ENCODE data around the gene TMEM145.

TMEM145 gene

GRCh38 chr19:42288881-42289555 is 24.1 kb upstream of the TMEM145 start:
- DNase-seq (ENCODE audit: low spot score), result no peak

DNA sequence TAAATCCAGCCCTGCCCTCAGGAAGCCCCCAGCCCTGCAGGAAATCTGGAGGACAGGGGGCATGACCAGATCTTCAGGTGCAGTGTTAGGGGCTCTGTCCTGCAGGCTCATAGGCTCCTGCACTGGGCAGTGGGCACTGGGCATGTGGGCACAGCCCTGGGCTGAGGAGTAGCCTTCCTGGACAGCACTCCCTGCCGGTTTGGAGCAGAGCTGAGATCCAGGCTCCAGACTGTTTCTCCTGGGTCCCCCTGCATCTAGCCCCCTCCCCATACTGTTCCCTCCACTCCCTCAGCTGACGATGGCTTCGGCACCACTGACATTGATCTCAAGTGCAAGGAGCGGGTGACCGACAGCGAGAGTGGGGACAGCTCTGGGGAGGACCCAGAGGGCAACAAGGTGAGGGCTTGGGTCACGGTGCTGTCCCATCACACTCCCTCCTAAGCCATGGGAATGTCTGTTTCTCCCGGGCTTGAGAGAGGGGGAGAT is 23.5 kb upstream of the TMEM145 start:
- DNase-seq (ENCODE audit: low spot score), result no peak

GRCh38 chr19:42290136-42290522 is 23.0 kb upstream of the TMEM145 start:
- DNase-seq (ENCODE audit: low spot score), result no peak

- DNase-seq (ENCODE audit: low spot score), result peak; percentile 76
These were observed 22.3 kb upstream of the TMEM145 start for GRCh38 chr19:42290523-42291434.

- no peak for DNase-seq (ENCODE audit: low spot score)
These were observed 21.7 kb upstream of the TMEM145 start for GRCh38 chr19:42291435-42291810.

DNA sequence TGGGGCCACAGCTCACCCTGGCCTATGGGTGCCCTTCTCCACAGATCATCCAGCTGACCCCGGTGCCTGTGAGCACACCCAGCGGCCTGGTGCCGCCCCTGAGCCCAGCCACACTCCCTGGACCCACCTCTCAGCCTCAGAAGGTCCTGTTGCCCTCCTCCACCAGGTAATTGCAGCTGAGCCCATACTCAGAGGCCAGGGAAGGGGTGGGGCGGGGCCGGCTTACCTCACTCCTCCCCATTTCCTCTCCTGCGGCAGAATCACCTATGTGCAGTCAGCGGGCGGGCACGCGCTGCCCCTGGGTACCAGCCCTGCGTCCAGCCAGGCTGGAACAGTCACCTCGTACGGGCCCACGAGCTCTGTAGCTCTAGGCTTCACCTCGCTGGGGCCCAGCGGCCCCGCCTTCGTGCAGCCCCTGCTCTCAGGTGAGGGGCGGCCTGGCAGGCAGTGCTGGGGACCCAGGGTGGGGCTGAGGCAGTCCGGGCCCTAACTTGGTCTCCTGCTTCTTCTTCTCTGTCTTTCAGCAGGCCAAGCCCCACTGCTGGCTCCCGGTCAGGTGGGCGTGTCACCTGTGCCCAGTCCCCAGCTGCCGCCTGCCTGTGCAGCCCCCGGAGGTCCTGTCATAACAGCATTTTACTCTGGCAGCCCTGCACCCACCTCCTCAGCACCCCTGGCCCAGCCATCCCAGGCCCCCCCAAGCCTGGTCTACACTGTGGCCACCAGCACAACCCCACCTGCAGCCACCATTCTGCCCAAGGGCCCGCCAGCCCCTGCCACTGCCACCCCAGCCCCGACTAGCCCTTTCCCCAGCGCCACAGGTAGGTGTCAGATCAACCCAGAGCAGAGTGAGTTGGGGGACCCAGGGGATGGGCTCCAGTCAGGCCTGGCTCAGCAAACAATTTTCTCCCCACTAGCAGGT is 20.8 kb upstream of the TMEM145 start:
- no peak for DNase-seq (ENCODE audit: low spot score)

- DNase-seq (ENCODE audit: low spot score), result no peak
These were observed 20.1 kb upstream of the TMEM145 start for GRCh38 chr19:42292963-42293362.

GRCh38 chr19:42293540-42293939 is 19.6 kb upstream of the TMEM145 start:
- no peak for DNase-seq (ENCODE audit: low spot score)

DNA sequence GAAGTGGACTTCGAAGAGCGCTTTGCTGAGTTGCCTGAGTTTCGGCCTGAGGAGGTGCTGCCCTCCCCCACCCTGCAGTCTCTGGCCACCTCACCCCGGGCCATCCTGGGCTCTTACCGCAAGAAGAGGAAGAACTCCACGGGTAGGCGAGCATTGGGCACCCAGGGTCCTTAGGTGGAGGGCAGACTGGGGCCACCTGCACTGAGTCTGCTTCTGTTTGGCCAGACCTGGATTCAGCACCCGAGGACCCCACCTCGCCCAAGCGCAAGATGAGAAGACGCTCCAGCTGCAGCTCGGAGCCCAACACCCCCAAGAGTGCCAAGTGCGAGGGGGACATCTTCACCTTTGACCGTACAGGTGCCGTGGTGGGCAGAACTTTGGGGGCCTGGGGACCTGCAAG is 19.2 kb upstream of the TMEM145 start:
- DNase-seq (ENCODE audit: low spot score), result no peak

DNA sequence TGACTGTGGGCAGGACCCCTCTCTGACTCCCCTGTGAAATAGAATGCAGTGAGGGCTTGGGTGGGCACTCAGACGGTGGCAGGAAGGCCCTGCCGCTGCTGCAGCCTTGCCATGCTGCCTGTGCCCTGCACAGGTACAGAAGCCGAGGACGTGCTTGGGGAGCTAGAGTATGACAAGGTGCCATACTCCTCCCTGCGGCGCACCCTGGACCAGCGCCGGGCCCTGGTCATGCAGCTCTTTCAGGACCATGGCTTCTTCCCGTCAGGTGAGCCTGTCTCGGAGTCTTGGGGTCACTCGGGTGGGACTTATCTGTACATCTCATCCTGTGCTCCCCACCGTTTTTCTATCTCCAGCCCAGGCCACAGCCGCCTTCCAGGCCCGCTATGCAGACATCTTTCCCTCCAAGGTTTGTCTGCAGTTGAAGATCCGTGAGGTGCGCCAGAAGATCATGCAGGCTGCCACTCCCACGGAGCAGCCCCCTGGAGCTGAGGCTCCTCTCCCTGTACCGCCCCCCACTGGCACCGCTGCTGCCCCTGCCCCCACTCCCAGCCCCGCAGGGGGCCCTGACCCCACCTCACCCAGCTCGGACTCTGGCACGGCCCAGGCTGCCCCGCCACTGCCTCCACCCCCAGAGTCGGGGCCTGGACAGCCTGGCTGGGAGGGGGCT is 18.5 kb upstream of the TMEM145 start:
- DNase-seq (ENCODE audit: low spot score), result no peak

- DNase-seq (ENCODE audit: low spot score), result no peak
These were observed 17.8 kb upstream of the TMEM145 start for GRCh38 chr19:42295342-42295741.

- peak; percentile 96 for DNase-seq (ENCODE audit: low spot score)
These were observed 17.1 kb upstream of the TMEM145 start for GRCh38 chr19:42295831-42296525.

GRCh38 chr19:42297039-42297438 is 16.1 kb upstream of the TMEM145 start:
- DNase-seq (ENCODE audit: low spot score), result no peak

- DNase-seq (ENCODE audit: low spot score), result no peak
These were observed 11.4 kb upstream of the TMEM145 start, which contains the start of gene PRR19 for GRCh38 chr19:42301646-42302203. PRR19 (plus strand) TSS chr19:42302132; CDS start chr19:42309585, 7,453 bp downstream.

GRCh38 chr19:42303101-42303464 is 10.0 kb upstream of the TMEM145 start:
- no peak for DNase-seq (ENCODE audit: low spot score)

DNA sequence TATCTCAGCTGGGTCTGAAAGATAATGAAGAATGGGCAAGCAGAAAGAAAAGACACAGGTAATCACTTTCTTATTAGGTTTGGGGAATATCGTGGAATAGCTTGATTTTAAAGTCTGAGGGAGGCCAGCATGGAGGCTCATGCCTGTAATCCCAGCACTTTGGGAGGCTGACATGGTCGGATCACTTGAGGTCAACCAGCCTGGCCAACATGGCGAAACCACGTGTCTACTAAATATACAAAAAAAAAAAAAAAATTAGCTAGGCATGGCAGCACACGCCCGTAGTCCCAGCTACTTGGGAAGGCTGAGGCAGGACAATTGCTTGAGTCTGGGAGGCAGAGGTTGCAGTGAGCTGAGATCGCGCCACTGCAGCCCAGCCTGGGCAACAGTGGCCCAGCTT is 9.2 kb upstream of the TMEM145 start:
- DNase-seq (ENCODE audit: low spot score), result no peak

DNA sequence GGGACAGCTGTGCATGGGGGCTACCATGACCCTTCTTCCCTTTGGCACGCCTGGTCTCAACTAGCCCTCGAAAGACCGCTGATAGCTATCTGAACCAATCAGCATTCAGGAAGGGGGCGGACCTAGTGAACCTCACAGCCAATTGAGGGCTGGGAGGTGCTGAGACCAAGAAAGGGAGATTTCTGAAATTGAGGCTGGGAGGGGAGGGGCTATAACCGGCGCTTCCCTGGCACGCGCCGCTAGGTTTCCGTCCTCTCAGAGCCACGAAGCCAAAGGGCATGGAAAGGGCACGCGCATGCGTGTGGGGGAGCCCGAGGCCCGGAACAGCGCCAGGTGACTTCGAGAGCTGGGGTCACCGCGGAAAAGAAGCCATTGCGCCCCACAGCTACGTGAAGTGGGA is 6.5 kb upstream of the TMEM145 start:
- DNase-seq (ENCODE audit: low spot score), result no peak

- DNase-seq (ENCODE audit: low spot score), result no peak
These were observed 3.4 kb upstream of the TMEM145 start for GRCh38 chr19:42309686-42310085.

- DNase-seq (ENCODE audit: low spot score), result peak; percentile 81
These were observed 1.5 kb upstream of the TMEM145 start for GRCh38 chr19:42311657-42312056.

- DNase-seq (ENCODE audit: low spot score), result no peak
These were observed 739 bp upstream of the TMEM145 start for GRCh38 chr19:42312370-42312769.

Measured in HuH-7 (cell line).